ENCODE results near the gene COL24A1.
"Not testable (repeated sequence)": the region's sequence is repeated elsewhere in the genome, so short reads cannot be mapped to it uniquely, and the experiment has no call there.

Gene COL24A1

GRCh38 chr1:85864727-85865126, 291.8 kb downstream of the COL24A1 start:
- no peak for TF ChIP-seq CTCF (IDR thresholded peaks at IDR 0.05; ENCODE audit: low read depth, low read length)
- DNase-seq (ENCODE audit: extremely low read depth, low read depth), result no peak

- DNase-seq (ENCODE audit: extremely low read depth, low read depth), result not testable (repeated sequence)
Observed at GRCh38 chr1:85863639-85864038, 292.9 kb downstream of the COL24A1 start.

- no peak for TF ChIP-seq CTCF (IDR thresholded peaks at IDR 0.05; ENCODE audit: low read depth, low read length)
- no peak for DNase-seq (ENCODE audit: extremely low read depth, low read depth)
Observed at GRCh38 chr1:85862456-85862855, 294.1 kb downstream of the COL24A1 start.

GRCh38 chr1:85857991-85858390, 298.6 kb downstream of the COL24A1 start:
- no peak for DNase-seq (ENCODE audit: extremely low read depth, low read depth)
- no peak for TF ChIP-seq CTCF (IDR thresholded peaks at IDR 0.05; ENCODE audit: low read depth, low read length)

GRCh38 chr1:85850238-85850637, 306.3 kb downstream of the COL24A1 start:
- peak; percentile 68 for DNase-seq (ENCODE audit: extremely low read depth, low read depth)
- TF ChIP-seq CTCF (IDR thresholded peaks at IDR 0.05; ENCODE audit: low read depth, low read length), result peak; percentile 49

GRCh38 chr1:85849660-85850059, 306.9 kb downstream of the COL24A1 start:
- DNase-seq (ENCODE audit: extremely low read depth, low read depth), result no peak
- no peak for TF ChIP-seq CTCF (IDR thresholded peaks at IDR 0.05; ENCODE audit: low read depth, low read length)

- TF ChIP-seq CTCF (IDR thresholded peaks at IDR 0.05; ENCODE audit: low read depth, low read length), result no peak
Observed at GRCh38 chr1:85847356-85847755, 309.2 kb downstream of the COL24A1 start.

GRCh38 chr1:85846706-85847105, 309.9 kb downstream of the COL24A1 start:
- DNase-seq (ENCODE audit: extremely low read depth, low read depth), result no peak
- no peak for TF ChIP-seq CTCF (IDR thresholded peaks at IDR 0.05; ENCODE audit: low read depth, low read length)

More at GRCh38 chr1:85847356-85847755, 309.2 kb downstream of the COL24A1 start:
- no peak for DNase-seq (ENCODE audit: extremely low read depth, low read depth)

Measured in AG09319 (cell line).